ENCODE data around the gene TFE3. TPM values are rescaled to one million over a fixed set of nuclear protein-coding genes. Genes with fewer than 3 reads are reported as not detected.
A peak's percentile ranks its signal among the peaks of the same experiment; 100 is the strongest.
"Not testable (repeated sequence)": the region's sequence is repeated elsewhere in the genome, so short reads cannot be mapped to it uniquely, and the experiment has no call there.

TFE3 gene
- total RNA-seq, 1 donor from 2014 or later: 21.0 TPM

- no peak for DNase-seq (ENCODE audit: low read depth, low spot score)
Observed at GRCh38 chrX:49001521-49002090, 41.6 kb downstream of the TFE3 start.

- no peak for DNase-seq (ENCODE audit: low read depth, low spot score)
Observed at GRCh38 chrX:49000636-49001035, 42.5 kb downstream of the TFE3 start.

GRCh38 chrX:48999030-48999429 is 44.1 kb downstream of the TFE3 start:
- no peak for DNase-seq (ENCODE audit: low read depth, low spot score)

- DNase-seq (ENCODE audit: low read depth, low spot score): no peak
Observed at GRCh38 chrX:48998391-48998790, 44.8 kb downstream of the TFE3 start.

GRCh38 chrX:48997865-48998264 is 45.3 kb downstream of the TFE3 start:
- no peak for DNase-seq (ENCODE audit: low read depth, low spot score)

GRCh38 chrX:48997455-48997854 is 45.7 kb downstream of the TFE3 start:
- no peak for DNase-seq (ENCODE audit: low read depth, low spot score)

GRCh38 chrX:48996969-48997368 is 46.2 kb downstream of the TFE3 start:
- DNase-seq (ENCODE audit: low read depth, low spot score): no peak

GRCh38 chrX:48992341-48992740 is 50.8 kb downstream of the TFE3 start:
- DNase-seq (ENCODE audit: low read depth, low spot score): no peak

- peak; percentile 52 for DNase-seq (ENCODE audit: low read depth, low spot score)
Observed at GRCh38 chrX:48989483-48989882, 53.7 kb downstream of the TFE3 start.

- no peak for DNase-seq (ENCODE audit: low read depth, low spot score)
Observed at GRCh38 chrX:48983896-48984295, 59.3 kb downstream of the TFE3 start.

- DNase-seq (ENCODE audit: low read depth, low spot score): no peak
Observed at GRCh38 chrX:48983081-48983480, 60.1 kb downstream of the TFE3 start.

- DNase-seq (ENCODE audit: low read depth, low spot score): no peak
Observed at GRCh38 chrX:48981178-48981577, 62.0 kb downstream of the TFE3 start.

- DNase-seq (ENCODE audit: low read depth, low spot score): not testable (repeated sequence)
Observed at GRCh38 chrX:48980341-48980740, 62.8 kb downstream of the TFE3 start.

Other genes with a start within 250 kb of the TFE3 start
- 24.7 and 37.7 TPM in 2 replicates for gene HDAC6, start 241.3 kb downstream of the TFE3 start, total RNA-seq
- gene ERAS, start 216.8 kb downstream of the TFE3 start, total RNA-seq: not detected in 2 replicates
- not detected in 2 replicates for gene PCSK1N, start 207.7 kb downstream of the TFE3 start, total RNA-seq
- gene TIMM17B, start 145.6 kb downstream of the TFE3 start, total RNA-seq: 17.7 and 24.6 TPM in 2 replicates
- 98.2 and 105 TPM in 2 replicates for gene PQBP1, start 145.4 kb downstream of the TFE3 start, total RNA-seq
- gene SLC35A2, start 131.7 kb downstream of the TFE3 start, total RNA-seq: 11.6 and 13.5 TPM in 2 replicates
- 5.5 and 6.3 TPM in 2 replicates for gene PIM2, start 124.3 kb downstream of the TFE3 start, total RNA-seq
- 26.7 and 30.5 TPM in 2 replicates for gene OTUD5, start 85.8 kb downstream of the TFE3 start, total RNA-seq
- 0.13 and 0.32 TPM in 2 replicates for gene KCND1, start 71.5 kb downstream of the TFE3 start, total RNA-seq
- gene GRIPAP1, start 41.1 kb downstream of the TFE3 start, total RNA-seq: 22.9 and 30.0 TPM in 2 replicates
- gene CCDC120, start 15.6 kb upstream of the TFE3 start, total RNA-seq: 0.42 and 0.66 TPM in 2 replicates
- 4.4 and 5.9 TPM in 2 replicates for gene PRAF2, start 30.6 kb upstream of the TFE3 start, total RNA-seq
- 23.3 and 25.5 TPM in 2 replicates for gene WDR45, start 36.5 kb upstream of the TFE3 start, total RNA-seq
- 27.1 and 29.0 TPM in 2 replicates for gene GPKOW, start 80.4 kb upstream of the TFE3 start, total RNA-seq
- 0.59 and 1.2 TPM in 2 replicates for gene MAGIX, start 119.4 kb upstream of the TFE3 start, total RNA-seq
- 20.7 and 22.4 TPM in 2 replicates for gene PLP2, start 128.5 kb upstream of the TFE3 start, total RNA-seq
- 4.7 and 6.2 TPM in 2 replicates for gene PRICKLE3, start 143.0 kb upstream of the TFE3 start, total RNA-seq
- 0.13 and 0.14 TPM in 2 replicates for gene SYP, start 156.8 kb upstream of the TFE3 start, total RNA-seq
- gene CACNA1F, start 190.0 kb upstream of the TFE3 start, total RNA-seq: not detected in 2 replicates
- 12.5 and 12.8 TPM in 2 replicates for gene CCDC22, start 192.1 kb upstream of the TFE3 start, total RNA-seq
- gene FOXP3, start 221.4 kb upstream of the TFE3 start, total RNA-seq: not detected in 2 replicates
- gene PPP1R3F, start 226.4 kb upstream of the TFE3 start, total RNA-seq: 1.5 and 3.1 TPM in 2 replicates